Peyer's patch (tissue), 4 donors: ENCODE data around the gene ANKLE2.

Source experiments
- CTCF ChIP-seq, 6 experiments: fragments of 450-650 bp in 4 of 6; fragments of 200-600 bp in 2 of 6; sonication (generic) in 1 of 6; IDR thresholded peaks; one replicate each; pipeline ENCODE4 v1.5.1; 2017 to 2019; ENCODE audit warnings: antibody characterized with exemption in 6 of 6, mild to moderate bottlenecking in 3 of 6, moderate library complexity in 1 of 6
- POLR2A ChIP-seq, 2 donors: fragments of 450-650 bp; IDR thresholded peaks; one replicate each; pipeline ENCODE4 v1.5.1; 2017; ENCODE audit warnings: antibody characterized with exemption in 2 of 2, mild to moderate bottlenecking in 2 of 2, moderate library complexity in 2 of 2

- TF ChIP-seq CTCF (IDR thresholded peaks at IDR 0.05): no peak
- TF ChIP-seq POLR2A (IDR thresholded peaks at IDR 0.05): no peak
Measured at GRCh38 chr12:132703641-132704040, 58.0 kb downstream of the ANKLE2 start.
